ENCODE data around the gene SRC.

The SRC gene

GRCh38 chr20:37435607-37436006, 89.7 kb downstream of the SRC start:
- DNase-seq = no peak

DNA sequence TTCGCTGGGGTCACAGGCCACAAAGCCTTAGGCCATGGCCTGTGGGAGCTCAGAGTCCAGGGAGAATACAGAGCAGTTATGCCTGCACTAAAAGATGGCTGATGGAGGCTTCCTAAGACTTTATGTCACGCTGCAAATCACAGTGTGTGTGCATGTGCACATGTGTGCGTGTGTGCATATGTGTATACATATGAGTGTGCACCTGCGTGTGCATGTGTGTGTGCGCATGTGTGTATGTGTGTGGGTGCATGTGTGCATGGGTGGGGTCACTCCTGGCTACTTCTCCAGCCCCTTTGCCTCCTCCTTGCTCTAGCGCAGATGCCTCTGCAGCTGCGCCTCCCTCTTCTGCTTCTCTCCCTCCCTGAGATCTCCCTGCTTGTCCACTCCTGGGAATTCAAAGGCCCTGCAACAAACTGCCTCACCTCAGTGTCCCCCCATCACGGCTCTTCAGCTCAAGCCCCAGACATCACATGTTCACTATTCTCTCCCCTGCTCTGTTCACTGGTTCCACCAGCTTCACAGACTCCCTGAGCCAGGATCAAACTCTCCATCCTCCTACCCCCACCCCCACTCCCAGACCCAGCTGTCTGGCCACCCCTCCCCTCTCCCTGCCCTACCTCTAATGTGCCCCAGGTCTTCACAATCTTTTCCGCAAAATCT, 90.7 kb downstream of the SRC start:
- DNase-seq = no peak

DNA sequence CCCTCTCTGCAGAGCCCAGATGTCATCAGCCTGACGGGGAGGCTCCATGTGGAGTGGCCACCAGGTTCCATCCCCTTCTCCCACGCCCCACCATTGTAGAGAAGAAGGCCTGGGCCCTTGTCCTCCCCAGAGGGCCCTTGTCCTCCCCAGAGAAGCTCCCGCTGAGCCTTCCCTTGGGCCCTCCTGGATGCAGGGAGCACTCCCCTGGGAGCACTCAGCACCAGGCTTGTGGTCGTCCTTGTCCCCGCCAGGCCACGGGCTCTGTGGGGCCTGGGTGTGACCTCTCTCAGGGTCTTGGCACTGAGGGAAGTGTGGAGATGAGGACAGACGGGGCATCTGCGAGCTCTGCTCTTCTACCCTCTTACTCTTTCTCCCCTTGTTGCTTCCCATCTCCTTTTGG, 91.7 kb downstream of the SRC start:
- DNase-seq = no peak

DNA sequence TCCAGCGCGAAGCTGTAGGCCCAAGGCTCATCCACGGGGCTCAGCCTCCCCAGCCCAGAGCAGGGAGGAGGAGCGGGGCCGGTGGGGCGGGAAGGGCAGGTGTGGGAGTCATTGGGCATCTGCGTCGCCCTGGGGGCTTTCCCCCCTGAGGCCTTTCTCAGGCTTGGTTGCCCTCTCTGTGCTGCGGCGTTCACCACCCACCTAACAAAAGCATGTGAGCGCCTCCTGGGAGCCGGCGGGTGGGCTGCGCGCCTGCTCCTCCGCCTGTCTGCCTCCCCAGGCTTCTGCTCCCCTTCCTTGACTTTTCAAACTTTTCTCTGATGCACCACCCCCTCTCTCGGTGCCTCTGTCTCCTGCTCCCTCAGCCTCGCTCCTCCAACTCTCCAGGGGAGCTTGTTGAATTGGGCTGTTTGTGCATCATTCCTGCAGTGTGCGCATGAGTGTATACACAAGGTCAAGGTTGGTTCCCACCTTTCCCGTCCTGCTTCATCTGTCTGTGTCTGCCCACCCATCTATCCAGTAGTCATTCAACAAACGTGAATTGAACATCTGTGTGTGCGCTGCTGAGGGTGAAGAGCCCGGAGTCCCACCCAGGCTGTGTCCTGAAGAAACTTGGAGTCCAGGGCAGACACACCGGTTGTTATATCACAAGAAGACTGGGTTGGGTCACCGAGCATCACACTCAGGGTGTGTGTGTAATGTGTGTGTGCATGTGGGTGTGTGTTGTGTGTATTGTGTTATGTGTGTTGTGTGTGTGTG, 92.7 kb downstream of the SRC start:
- no peak for DNase-seq

DNA sequence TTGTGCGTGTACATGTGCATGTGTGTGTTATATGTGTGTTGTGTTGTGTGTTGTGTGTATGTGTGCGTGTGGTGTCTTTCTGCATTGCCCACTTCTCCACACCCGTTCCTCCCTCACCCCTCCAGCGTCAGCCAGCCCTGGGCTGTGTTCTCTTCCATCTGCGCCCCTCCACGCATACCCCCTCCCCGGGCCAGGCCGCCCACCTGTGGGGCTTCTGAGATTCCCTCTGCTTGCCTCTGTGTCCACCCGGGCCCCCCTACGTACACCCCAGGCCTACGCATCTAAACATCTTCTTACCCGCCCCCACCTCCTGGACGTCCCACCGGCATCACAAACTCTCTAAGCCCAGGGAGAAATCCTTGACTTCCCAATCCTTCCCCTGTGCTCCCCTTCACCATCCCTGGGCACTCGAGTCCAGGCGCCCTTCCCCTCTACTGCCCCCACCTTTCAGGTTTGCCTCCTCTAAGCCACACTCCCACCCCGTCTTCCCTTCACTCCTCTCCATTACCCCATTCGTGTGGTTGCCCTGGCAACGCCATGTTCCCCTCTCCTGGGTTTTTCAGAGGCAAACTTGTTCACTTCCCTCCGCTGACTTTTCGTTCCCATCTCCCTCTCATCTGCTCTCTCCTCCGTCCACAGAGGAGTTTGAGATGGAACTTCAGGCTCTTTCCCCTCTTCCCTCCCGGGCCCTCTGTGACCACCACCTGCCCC, 93.4 kb downstream of the SRC start:
- no peak for DNase-seq

GRCh38 chr20:37441023-37441422, 95.1 kb downstream of the SRC start:
- no peak for DNase-seq

GRCh38 chr20:37442547-37442946, 96.6 kb downstream of the SRC start:
- DNase-seq = no peak

DNA sequence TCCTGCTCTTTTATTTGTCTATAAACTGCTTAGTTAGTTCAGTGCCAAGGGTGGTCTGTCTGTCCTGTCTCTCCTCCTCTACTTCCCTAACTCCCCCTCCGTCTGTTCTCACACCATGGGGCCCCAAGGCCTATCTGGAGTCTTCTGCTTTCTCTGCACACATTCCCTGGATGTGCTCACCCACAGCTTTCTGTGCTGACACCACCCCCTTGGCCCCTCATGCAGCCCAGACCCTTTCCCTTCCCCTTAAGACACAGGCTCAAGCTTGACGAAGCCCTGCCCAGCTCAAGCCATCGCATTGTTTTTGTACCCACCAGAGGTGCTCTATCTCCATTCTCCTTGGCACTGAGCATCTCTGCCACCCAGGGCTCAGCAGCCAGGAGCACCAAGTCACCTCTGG, 97.0 kb downstream of the SRC start:
- no peak for DNase-seq

DNA sequence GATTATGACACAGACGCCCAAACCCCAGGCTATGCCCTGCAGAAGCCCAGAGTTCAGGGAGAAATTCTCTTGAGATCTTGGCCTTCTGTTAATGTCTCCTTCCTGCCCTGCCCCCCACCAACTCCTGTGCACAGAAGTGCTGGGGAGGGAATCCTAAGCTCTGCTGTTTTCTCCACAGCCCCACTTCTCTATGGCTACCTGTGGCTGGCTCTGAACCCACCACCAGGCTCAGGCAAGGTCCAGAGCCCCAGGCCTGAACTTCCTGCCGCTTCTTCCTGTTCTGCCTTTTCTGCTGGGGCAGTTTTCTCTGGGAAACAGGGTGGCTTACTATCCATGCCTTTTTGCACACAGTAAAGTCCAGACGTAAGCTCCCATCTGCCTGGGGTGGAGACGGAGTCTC, 97.7 kb downstream of the SRC start:
- DNase-seq = no peak

DNA sequence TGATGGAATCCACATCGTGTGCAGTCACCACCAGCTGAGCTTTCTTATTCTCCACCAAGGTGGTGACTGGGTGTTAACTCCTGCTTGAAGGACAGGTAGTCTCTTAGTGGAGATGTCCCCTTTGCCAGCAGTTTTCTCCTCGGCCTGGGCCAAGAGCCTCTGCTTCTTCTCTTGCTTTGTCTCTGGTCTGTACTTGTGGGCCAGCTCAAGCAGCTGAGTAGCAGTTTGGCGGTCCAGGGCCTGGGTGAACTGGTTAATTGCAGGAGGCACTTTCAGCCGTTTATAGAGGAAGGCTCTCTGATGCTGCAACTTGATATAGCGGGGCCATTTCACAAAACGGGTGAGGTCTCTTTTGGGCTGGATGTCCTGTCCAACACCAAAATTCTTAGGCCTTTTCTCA, 99.1 kb downstream of the SRC start:
- DNase-seq = no peak

- DNase-seq = no peak
These were observed 100.5 kb downstream of the SRC start for GRCh38 chr20:37446286-37447032.

DNA sequence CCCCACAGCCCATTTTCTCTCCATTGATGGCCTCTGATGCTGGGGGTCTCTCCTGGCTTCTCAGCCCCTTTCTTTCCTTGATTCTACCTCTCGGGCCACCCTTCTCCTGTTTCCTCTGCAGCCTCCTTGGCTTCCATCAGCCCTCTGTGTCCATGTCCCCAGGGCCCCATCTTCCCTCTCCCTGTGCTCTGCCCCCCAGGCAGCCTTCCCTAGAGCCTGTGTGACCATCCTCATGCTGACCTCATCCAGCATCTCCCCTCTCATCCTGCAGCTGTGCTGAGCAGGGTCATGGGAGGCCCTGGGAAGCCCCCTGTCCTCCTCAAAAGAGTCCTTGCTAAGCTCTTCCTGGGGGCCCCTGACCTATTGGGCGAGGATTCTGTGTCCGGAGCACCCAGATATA, 101.7 kb downstream of the SRC start:
- no peak for DNase-seq

- DNase-seq = no peak
These were observed 103.3 kb downstream of the SRC start for GRCh38 chr20:37449276-37449675.

DNA sequence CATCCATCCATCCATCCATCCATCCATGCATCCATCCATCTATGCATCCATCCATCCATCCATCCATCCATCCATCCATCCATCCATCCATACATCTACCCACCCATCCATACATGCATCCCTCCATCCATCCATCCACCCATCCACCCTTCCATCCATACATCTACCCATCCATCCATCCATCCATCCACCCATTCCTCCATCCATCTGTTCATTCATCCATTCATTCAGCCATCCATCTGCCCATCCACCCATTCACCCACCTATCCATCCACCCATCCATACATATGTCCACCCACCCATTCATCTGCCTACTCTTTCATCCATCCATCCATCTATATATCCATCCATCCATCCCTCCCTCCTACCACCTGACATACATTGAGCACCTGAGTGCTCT, 104.4 kb downstream of the SRC start:
- DNase-seq = no peak

DNA sequence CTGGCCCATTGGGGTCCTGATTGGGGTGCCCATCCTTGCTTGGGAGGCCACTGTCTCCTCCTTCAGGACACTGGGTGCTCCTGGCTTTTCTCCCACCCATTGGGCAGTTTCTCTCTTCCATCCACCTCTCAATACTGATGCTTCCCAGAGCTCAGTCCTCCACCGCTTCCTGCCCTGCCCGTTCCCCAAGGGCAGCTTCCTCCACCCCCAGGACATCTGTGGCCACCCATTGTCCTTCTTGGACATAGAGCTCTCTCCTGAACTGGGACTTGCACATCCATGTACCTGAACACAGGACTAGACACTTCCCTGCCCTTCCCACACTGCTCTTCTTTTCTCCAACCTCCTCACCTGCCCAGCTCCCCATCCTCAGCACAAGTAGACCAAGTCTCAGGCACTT, 105.7 kb downstream of the SRC start:
- no peak for DNase-seq

GRCh38 chr20:37452236-37452635, 106.3 kb downstream of the SRC start:
- DNase-seq = no peak

- DNase-seq = no peak
These were observed 107.3 kb downstream of the SRC start for GRCh38 chr20:37453288-37453687.

- no peak for DNase-seq
These were observed 107.9 kb downstream of the SRC start for GRCh38 chr20:37453836-37454235.

DNA sequence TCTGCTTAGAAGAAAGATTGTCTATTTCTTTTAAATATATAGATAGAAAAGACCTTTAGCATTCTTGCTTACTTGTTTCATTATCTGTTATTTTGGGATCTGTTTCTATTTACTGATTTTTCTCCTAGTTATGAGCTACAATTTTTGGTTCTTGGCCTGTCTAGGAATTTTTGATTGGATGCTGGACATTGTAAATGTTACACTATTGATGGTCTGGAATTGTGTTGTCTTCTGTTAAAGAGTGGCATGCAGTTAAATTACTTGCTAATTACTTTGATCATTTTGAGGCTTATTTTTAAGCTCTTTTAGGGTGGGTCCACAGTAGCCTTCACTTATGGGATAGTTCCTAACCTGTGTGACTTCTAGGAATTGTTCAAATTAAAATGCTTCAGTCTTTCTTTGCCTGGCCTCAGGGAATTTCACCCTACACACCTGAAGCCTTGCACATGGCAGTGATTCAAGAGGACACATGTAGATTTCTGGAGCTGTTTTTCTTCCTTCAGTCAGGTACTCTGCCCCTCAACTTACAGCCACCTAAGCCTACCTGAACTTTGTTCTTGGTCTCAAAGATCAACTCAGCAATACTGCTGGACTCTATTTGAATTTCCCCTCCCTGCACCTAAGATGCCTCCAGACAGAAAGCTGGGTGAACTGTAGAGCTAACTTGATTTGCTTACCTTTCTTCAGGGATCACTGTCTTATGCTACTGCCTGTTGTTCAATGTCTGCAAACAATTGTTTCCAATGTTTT, 108.9 kb downstream of the SRC start:
- DNase-seq = no peak

Measured in inflammatory macrophage (primary cell).